Measurements from ENCODE around the gene TTC27.
A peak's percentile ranks its signal among the peaks of the same experiment; 100 is the strongest.

Gene TTC27

GRCh38 chr2:32849456-32850194, 221.8 kb downstream of the TTC27 start:
- H3K4me3 ChIP-seq (ENCODE audit: low read depth, low read length), result no peak overlapping the region
- DNase-seq (ENCODE audit: low read depth), result peak; percentile 36
- no peak for TF ChIP-seq CTCF (conservative IDR thresholded peaks at IDR 0.05; ENCODE audit: low read depth, low read length)

GRCh38 chr2:32851777-32852439, 224.1 kb downstream of the TTC27 start:
- TF ChIP-seq CTCF (conservative IDR thresholded peaks at IDR 0.05; ENCODE audit: low read depth, low read length), result no peak
- no peak for DNase-seq (ENCODE audit: low read depth)
- H3K4me3 ChIP-seq (ENCODE audit: low read depth, low read length), result no peak overlapping the region

- no peak overlapping the region for H3K4me3 ChIP-seq (ENCODE audit: low read depth, low read length)
- DNase-seq (ENCODE audit: low read depth), result no peak
- TF ChIP-seq CTCF (conservative IDR thresholded peaks at IDR 0.05; ENCODE audit: low read depth, low read length), result no peak
These were observed 225.0 kb downstream of the TTC27 start for GRCh38 chr2:32852856-32853255.

GRCh38 chr2:32856891-32857290, 229.0 kb downstream of the TTC27 start:
- no peak overlapping the region for H3K4me3 ChIP-seq (ENCODE audit: low read depth, low read length)
- no peak for TF ChIP-seq CTCF (conservative IDR thresholded peaks at IDR 0.05; ENCODE audit: low read depth, low read length)
- DNase-seq (ENCODE audit: low read depth), result no peak

- H3K4me3 ChIP-seq (ENCODE audit: low read depth, low read length), result no peak overlapping the region
- TF ChIP-seq CTCF (conservative IDR thresholded peaks at IDR 0.05; ENCODE audit: low read depth, low read length), result no peak
- DNase-seq (ENCODE audit: low read depth), result no peak
These were observed 230.9 kb downstream of the TTC27 start for GRCh38 chr2:32858713-32859112.

GRCh38 chr2:32860385-32860784, 232.5 kb downstream of the TTC27 start:
- no peak for TF ChIP-seq CTCF (conservative IDR thresholded peaks at IDR 0.05; ENCODE audit: low read depth, low read length)
- H3K4me3 ChIP-seq (ENCODE audit: low read depth, low read length), result no peak overlapping the region
- DNase-seq (ENCODE audit: low read depth), result no peak
